ENCODE results near the gene PFAS. TPM values are rescaled to one million over a fixed set of nuclear protein-coding genes. Genes with fewer than 3 reads are reported as not detected.

PFAS gene
- total and polyA plus RNA-seq, 3 donors from 2014 or later: 17.6 to 40.5 (median 33.3) TPM

- 64 to 73% methylated on average over 8 of the region's 8 CpGs for WGBS, 2 donors
- H3K4me1 ChIP-seq: peaks cover 9% of the 10 kb centered on the region
- intact Hi-C loops (cut with DNase I; ENCODE audit: low total_unique reads): no loop called here
- TF ChIP-seq POLR2A (IDR thresholded peaks at IDR 0.05) (no peak), CTCF (IDR thresholded peaks at IDR 0.05) (peak in 1 of 3 experiments; percentile 27)
- no peaks in the 10 kb centered on the region for H3K36me3 ChIP-seq (ENCODE audit: low read depth, missing control alignments)
- H3K4me3 ChIP-seq: no peak overlapping the region
- DNase-seq: peak; percentile 73
- no peak overlapping the region for H3K27ac ChIP-seq
- H3K27me3 ChIP-seq: no peaks in the 10 kb centered on the region
- H3K9me3 ChIP-seq: no peaks in the 10 kb centered on the region
Measured at GRCh38 chr17:8253801-8254200, 4.7 kb downstream of the PFAS start.

GRCh38 chr17:8254881-8255280 is 5.8 kb downstream of the PFAS start:
- DNase-seq: no peak
- intact Hi-C loops (cut with DNase I; ENCODE audit: low total_unique reads): no loop called here
- Histone ChIP-seq H3K9me3 (no peaks in the 10 kb centered on the region), H3K4me3 (no peak overlapping the region), H3K36me3 (ENCODE audit: low read depth, missing control alignments) (no peaks in the 10 kb centered on the region), H3K27me3 (no peaks in the 10 kb centered on the region), H3K27ac (no peak overlapping the region), H3K4me1 (peaks cover 4% of the 10 kb centered on the region)
- no peak for TF ChIP-seq CTCF (IDR thresholded peaks at IDR 0.05)
- TF ChIP-seq POLR2A (IDR thresholded peaks at IDR 0.05): no peak
- 97 to 100% methylated on average over 8 to 11 of the region's 11 CpGs for WGBS, 2 donors

GRCh38 chr17:8255499-8255898 is 6.4 kb downstream of the PFAS start:
- Histone ChIP-seq H3K27me3 (no peaks in the 10 kb centered on the region), H3K9me3 (no peaks in the 10 kb centered on the region), H3K36me3 (ENCODE audit: low read depth, missing control alignments) (no peaks in the 10 kb centered on the region), H3K4me1 (no peaks in the 10 kb centered on the region), H3K4me3 (no peak overlapping the region), H3K27ac (no peak overlapping the region)
- 89 to 94% methylated on average over 8 to 9 of the region's 9 CpGs for WGBS, 2 donors
- no peak for DNase-seq
- no peak for TF ChIP-seq CTCF (IDR thresholded peaks at IDR 0.05)
- no peak for TF ChIP-seq POLR2A (IDR thresholded peaks at IDR 0.05)
- intact Hi-C loops (cut with DNase I; ENCODE audit: low total_unique reads): no loop called here

GRCh38 chr17:8256291-8256690 is 7.2 kb downstream of the PFAS start:
- H3K4me1 ChIP-seq: no peaks in the 10 kb centered on the region
- intact Hi-C loops (cut with DNase I; ENCODE audit: low total_unique reads): no loop called here
- H3K9me3 ChIP-seq: no peaks in the 10 kb centered on the region
- WGBS, 2 donors: 92 to 95% methylated on average over 10 of the region's 10 CpGs
- H3K4me3 ChIP-seq: no peak overlapping the region
- TF ChIP-seq CTCF (IDR thresholded peaks at IDR 0.05): no peak
- TF ChIP-seq POLR2A (IDR thresholded peaks at IDR 0.05): no peak
- no peak overlapping the region for H3K27ac ChIP-seq
- H3K36me3 ChIP-seq (ENCODE audit: low read depth, missing control alignments): no peaks in the 10 kb centered on the region
- H3K27me3 ChIP-seq: no peaks in the 10 kb centered on the region
- DNase-seq: no peak

GRCh38 chr17:8256691-8257090 is 7.6 kb downstream of the PFAS start:
- no peak for DNase-seq
- intact Hi-C loops (cut with DNase I; ENCODE audit: low total_unique reads): no loop called here
- Histone ChIP-seq H3K4me1 (no peaks in the 10 kb centered on the region), H3K27me3 (no peaks in the 10 kb centered on the region), H3K4me3 (no peak overlapping the region), H3K36me3 (ENCODE audit: low read depth, missing control alignments) (no peaks in the 10 kb centered on the region), H3K9me3 (no peaks in the 10 kb centered on the region), H3K27ac (no peak overlapping the region)
- no peak for TF ChIP-seq CTCF (IDR thresholded peaks at IDR 0.05)
- no peak for TF ChIP-seq POLR2A (IDR thresholded peaks at IDR 0.05)
- 98% methylated on average over 6 of the region's 6 CpGs for WGBS, 2 donors
